B cell (primary cell): Measurements from ENCODE around the gene PHOX2B.

Experiments
- EZH2 ChIP-seq: IDR thresholded peaks from 2 replicates; pipeline ENCODE4 v1.6.1; 2012; ENCODE audit warnings: borderline replicate concordance, low read depth, mild to moderate bottlenecking, moderate library complexity, low read length; ENCODE audit not compliant: insufficient read depth, poor library complexity, severe bottlenecking
- TF ChIP-seq, protein P1 (sequence below): fragments of 200-600 bp; IDR thresholded peaks from one replicate; pipeline ENCODE4 v1.8.0; 2022; ENCODE audit warnings: antibody characterized with exemption, mild to moderate bottlenecking

DNA sequence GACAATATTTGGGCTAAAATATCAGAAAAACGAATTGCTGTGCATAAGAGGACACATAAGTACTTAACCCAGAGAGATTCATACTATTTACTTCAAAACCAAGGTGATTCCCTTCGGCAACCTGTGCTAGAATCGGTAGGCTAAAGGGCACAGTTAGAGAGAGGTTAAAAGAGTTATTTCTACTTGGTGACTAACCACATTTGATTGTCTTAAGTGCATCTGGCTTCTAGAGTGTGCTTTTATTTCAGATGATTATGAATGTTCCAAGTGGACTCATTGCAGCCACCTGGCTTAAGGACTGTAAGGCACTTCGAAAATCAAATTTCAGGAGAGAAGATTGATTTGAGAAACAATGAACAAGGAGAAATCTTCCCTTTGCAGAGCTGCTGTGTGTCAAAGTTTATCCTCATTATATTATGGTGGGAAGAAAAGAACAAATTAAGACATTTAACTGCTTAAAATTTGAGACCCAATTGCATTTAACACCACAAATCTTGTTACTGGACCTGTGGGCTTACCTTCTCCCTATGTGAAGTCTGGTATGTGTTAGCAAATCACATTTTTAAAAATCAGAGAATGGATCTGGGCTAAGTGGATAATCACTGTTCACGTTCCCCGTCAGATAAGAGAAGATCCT, 34.0 kb downstream of the PHOX2B start:
- TF ChIP-seq, protein P1, sequence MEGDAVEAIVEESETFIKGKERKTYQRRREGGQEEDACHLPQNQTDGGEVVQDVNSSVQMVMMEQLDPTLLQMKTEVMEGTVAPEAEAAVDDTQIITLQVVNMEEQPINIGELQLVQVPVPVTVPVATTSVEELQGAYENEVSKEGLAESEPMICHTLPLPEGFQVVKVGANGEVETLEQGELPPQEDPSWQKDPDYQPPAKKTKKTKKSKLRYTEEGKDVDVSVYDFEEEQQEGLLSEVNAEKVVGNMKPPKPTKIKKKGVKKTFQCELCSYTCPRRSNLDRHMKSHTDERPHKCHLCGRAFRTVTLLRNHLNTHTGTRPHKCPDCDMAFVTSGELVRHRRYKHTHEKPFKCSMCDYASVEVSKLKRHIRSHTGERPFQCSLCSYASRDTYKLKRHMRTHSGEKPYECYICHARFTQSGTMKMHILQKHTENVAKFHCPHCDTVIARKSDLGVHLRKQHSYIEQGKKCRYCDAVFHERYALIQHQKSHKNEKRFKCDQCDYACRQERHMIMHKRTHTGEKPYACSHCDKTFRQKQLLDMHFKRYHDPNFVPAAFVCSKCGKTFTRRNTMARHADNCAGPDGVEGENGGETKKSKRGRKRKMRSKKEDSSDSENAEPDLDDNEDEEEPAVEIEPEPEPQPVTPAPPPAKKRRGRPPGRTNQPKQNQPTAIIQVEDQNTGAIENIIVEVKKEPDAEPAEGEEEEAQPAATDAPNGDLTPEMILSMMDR, result no peak
- no peak for TF ChIP-seq EZH2
